NCI-H526 treated with DMSO at 0.1 percent for 48 hours (cell line): ENCODE results near the gene HMGCL.
A peak's percentile ranks its signal among the peaks of the same experiment; 100 is the strongest.
"Not testable (repeated sequence)": the region's sequence is repeated elsewhere in the genome, so short reads cannot be mapped to it uniquely, and the experiment has no call there.

Source experiments
- DNase-seq: peaks from one replicate; lab custom pipeline; 2025; lab: John Stamatoyannopoulos, UW

The HMGCL gene

GRCh38 chr1:23825076-23825761 lies at the start of gene HMGCL:
HMGCL (minus strand) TSS chr1:23825429; CDS start chr1:23825415, 14 bp downstream.
- DNase-seq = peak; percentile 80

- no peak for DNase-seq
These were observed 47.2 kb upstream of the HMGCL start for GRCh38 chr1:23872421-23872820.

GRCh38 chr1:23869051-23869450 lies 43.8 kb upstream of the HMGCL start:
- DNase-seq = no peak

- DNase-seq = no peak
These were observed 43.4 kb upstream of the HMGCL start for GRCh38 chr1:23868557-23869016.

- DNase-seq = peak; percentile 91
These were observed 42.8 kb upstream of the HMGCL start, which contains the start of gene FUCA1 for GRCh38 chr1:23867895-23868556. FUCA1 (minus strand) TSS chr1:23868290; CDS start chr1:23868286, 4 bp downstream.

- no peak for DNase-seq
These were observed 42.3 kb upstream of the HMGCL start for GRCh38 chr1:23867542-23867894.

GRCh38 chr1:23865543-23865930 lies 40.3 kb upstream of the HMGCL start:
- DNase-seq = no peak

GRCh38 chr1:23864801-23865542 lies 39.7 kb upstream of the HMGCL start:
- DNase-seq = no peak

GRCh38 chr1:23862640-23863039 lies 37.4 kb upstream of the HMGCL start:
- no peak for DNase-seq

- no peak for DNase-seq
These were observed 29.3 kb upstream of the HMGCL start for GRCh38 chr1:23854568-23854967.

- DNase-seq = not testable (repeated sequence)
These were observed 27.9 kb upstream of the HMGCL start for GRCh38 chr1:23853124-23853523.

GRCh38 chr1:23851406-23851805 lies 26.2 kb upstream of the HMGCL start:
- DNase-seq = not testable (repeated sequence)

GRCh38 chr1:23848673-23849616 lies 23.7 kb upstream of the HMGCL start:
- no peak for DNase-seq

GRCh38 chr1:23847482-23848095 lies 22.4 kb upstream of the HMGCL start:
- DNase-seq = not testable (repeated sequence)

- DNase-seq = no peak
These were observed 19.9 kb upstream of the HMGCL start for GRCh38 chr1:23845163-23845562.

- DNase-seq = no peak
These were observed 18.4 kb upstream of the HMGCL start for GRCh38 chr1:23843644-23844043.

- peak; percentile 12 for DNase-seq
These were observed 13.2 kb upstream of the HMGCL start for GRCh38 chr1:23838401-23838866.

GRCh38 chr1:23837908-23838307 lies 12.7 kb upstream of the HMGCL start:
- DNase-seq = no peak

- no peak for DNase-seq
These were observed 10.8 kb upstream of the HMGCL start for GRCh38 chr1:23836037-23836436.

- DNase-seq = not testable (repeated sequence)
These were observed 8.9 kb upstream of the HMGCL start for GRCh38 chr1:23834156-23834555.

- DNase-seq = no peak
These were observed 2.5 kb upstream of the HMGCL start for GRCh38 chr1:23827717-23828116.
